GM12865 (cell line): Measurements from ENCODE around the gene VPS41.
"Not testable (repeated sequence)": the region's sequence is repeated elsewhere in the genome, so short reads cannot be mapped to it uniquely, and the experiment has no call there.

Source experiments
- DNase-seq: peaks from one replicate; pipeline ENCODE4 v3.0.0; 2010; ENCODE audit warnings: low read depth
- H3K4me3 ChIP-seq: 2 replicates; pipeline ENCODE4 v1.5.1; 2011; ENCODE audit warnings: mild to moderate bottlenecking, low read depth, low read length, control low read depth
- CTCF ChIP-seq: IDR thresholded peaks from 2 replicates; pipeline ENCODE4 v1.5.1; 2011; ENCODE audit warnings: low read length, control low read depth, low read depth, inconsistent platforms; ENCODE audit not compliant: insufficient read depth; ENCODE audit errors: missing control alignments

The VPS41 gene

GRCh38 chr7:38908759-38909335 is at the start of gene VPS41:
TSS of gene VPS41 (minus strand) at chr7:38909191. CDS start at chr7:38909174, 17 bp downstream.
- H3K4me3 ChIP-seq = peak within 1 kb of the TSS; percentile 98
- peak; percentile 84 for DNase-seq
- TF ChIP-seq CTCF = no peak

DNA sequence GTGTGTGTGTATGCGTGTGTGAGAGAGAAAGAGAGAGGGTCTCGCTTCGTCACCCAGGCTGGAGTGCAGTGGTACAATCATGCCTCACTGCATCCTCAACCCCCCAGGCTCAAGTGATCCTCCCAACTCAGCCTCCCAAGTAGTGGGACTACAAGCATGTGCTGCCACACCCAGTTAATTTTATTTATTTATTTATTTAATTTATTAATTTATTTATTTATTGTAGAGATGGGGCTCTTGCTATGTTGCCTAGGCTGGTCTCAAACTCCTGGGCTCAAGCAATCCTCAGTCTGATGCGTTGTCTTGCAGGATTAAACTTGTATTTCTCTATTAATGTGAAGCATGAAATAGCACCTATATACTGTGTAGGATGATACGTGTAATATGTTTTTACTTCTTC is 46.9 kb upstream of the VPS41 start:
- DNase-seq = no peak
- no peak for TF ChIP-seq CTCF
- no peak overlapping the region for H3K4me3 ChIP-seq

DNA sequence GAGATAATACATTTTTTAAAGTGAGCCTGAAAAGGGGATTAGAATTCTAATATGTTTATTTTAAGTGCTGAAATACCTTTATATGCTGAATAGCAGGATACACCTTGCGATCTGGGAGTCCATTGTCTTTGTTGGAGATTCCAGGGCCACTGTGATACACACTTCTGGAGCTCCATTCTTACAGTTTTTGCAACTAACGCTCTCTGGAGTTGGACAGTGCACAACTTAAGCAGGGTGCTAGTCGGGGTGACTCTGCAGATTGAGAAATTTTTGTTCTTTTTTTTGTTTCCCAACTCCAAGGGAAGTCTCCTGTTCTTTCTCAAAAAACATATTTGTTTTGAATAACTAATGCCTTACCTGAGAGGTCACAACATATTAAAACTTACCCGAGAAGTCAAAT is 45.0 kb upstream of the VPS41 start:
- no peak for TF ChIP-seq CTCF
- no peak for DNase-seq
- no peak overlapping the region for H3K4me3 ChIP-seq

DNA sequence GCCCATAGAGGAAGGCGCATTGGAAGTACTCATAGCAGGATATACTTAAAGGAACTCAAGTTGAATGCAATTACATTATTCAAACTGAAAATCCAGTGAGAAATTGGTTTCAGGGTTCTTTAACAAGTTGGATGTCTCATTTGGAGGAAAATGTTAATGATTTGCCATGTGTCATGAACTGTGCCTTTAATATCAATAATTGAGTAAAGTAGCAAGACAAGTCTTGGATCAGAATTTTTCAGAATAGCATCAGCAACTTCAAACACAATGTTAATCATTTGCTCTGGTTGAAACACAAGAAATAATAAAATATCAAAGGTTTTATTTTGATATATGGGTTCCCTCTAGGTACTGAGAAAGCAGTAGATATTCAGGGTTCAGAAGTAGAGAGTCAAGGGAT is 44.2 kb upstream of the VPS41 start:
- no peak for TF ChIP-seq CTCF
- no peak for DNase-seq
- H3K4me3 ChIP-seq = no peak overlapping the region

GRCh38 chr7:38951213-38951612 is 42.2 kb upstream of the VPS41 start:
- no peak for TF ChIP-seq CTCF
- no peak for DNase-seq
- no peak overlapping the region for H3K4me3 ChIP-seq

DNA sequence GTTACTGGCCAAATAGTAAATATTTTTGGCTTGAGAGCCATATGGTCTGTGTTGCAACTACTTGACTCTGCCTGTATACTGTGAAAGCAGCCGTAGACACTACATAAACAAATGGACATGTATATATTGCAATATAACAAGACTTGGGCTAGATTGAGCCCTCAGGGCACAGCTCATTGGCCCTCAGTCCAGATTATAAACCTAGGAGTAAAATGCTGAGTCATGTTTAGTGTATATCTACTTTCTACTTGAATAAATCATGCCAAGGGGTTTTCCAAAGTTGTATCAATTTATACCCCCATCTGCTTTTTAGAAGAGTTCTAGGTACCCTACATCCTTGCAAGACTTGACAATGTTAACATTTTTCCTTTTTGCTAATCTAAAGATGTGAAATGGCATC is 41.3 kb upstream of the VPS41 start:
- no peak for DNase-seq
- no peak overlapping the region for H3K4me3 ChIP-seq
- no peak for TF ChIP-seq CTCF

GRCh38 chr7:38947541-38947940 is 38.5 kb upstream of the VPS41 start:
- DNase-seq, H3K4me3 ChIP-seq: not testable (repeated sequence)

- no peak for TF ChIP-seq CTCF
- no peak for DNase-seq
Measured at GRCh38 chr7:38942431-38943051, 33.5 kb upstream of the VPS41 start.

More at GRCh38 chr7:38942431-38943051, 33.5 kb upstream of the VPS41 start:
- H3K4me3 ChIP-seq = no peak overlapping the region
